Pancreas (tissue), 10 donors: ENCODE data around the gene VAMP7. TPM values are rescaled to one million over a fixed set of nuclear protein-coding genes. Genes with fewer than 3 reads are reported as not detected.
"Not testable (repeated sequence)": the region's sequence is repeated elsewhere in the genome, so short reads cannot be mapped to it uniquely, and the experiment has no call there.

Experiments
- ATAC-seq, 4 donors: fragments of 200-7000 bp; cut with Tn5 transposase; one replicate each; pipeline versions ENCODE4 v1.8.0 to v1.9.1; 2020; ENCODE audit warnings: mild to moderate bottlenecking in 4 of 4, moderate library complexity in 4 of 4
- DNase-seq, 6 donors: peaks; one replicate each; pipeline ENCODE4 v3.0.0-alpha.2; 2020
- FAIRE-seq: peaks from 2 replicates; lab custom pipeline; 2012; peaks lifted over from hg19 to GRCh38; lab: Jason Lieb, UNC
- H3K27ac ChIP-seq, 4 donors: fragments of 200-600 bp; sonication (generic); 1 replicate in 3 of 4; 2 replicates in 1 of 4; pipeline versions ENCODE4 v1.5.0 to v1.8.0; 2020
- H3K27me3 ChIP-seq, 4 donors: fragments of 200-600 bp; one replicate each; pipeline ENCODE4 v1.8.0; 2021
- H3K36me3 ChIP-seq, 3 donors: fragments of 200-600 bp; sonication (generic) in 1 of 3; one replicate each; pipeline versions ENCODE4 v1.5.0 to v1.8.0; 2020 to 2021
- H3K4me1 ChIP-seq, 3 donors: fragments of 200-600 bp; one replicate each; pipeline ENCODE4 v1.8.0; 2021
- H3K4me3 ChIP-seq, 4 donors: fragments of 200-600 bp; sonication (generic) in 2 of 4; one replicate each; pipeline versions ENCODE4 v1.5.0 to v1.8.0; 2020 to 2021
- H3K9me3 ChIP-seq, 4 donors: fragments of 200-600 bp; one replicate each; pipeline ENCODE4 v1.8.0; 2021
- CTCF ChIP-seq, 4 donors: fragments of 200-600 bp; sonication (generic) in 3 of 4; IDR thresholded peaks; one replicate each; pipeline versions ENCODE4 v1.5.0 to v1.8.0; 2021; ENCODE audit warnings: antibody characterized with exemption in 4 of 4
- WGBS, 2 donors: extraction: QIAGEN DNeasy Blood & Tissue Kit; methylation state at CpG; one replicate each; pipeline ENCODE4 v1.1.7; 2013; 5-methylcytosine and 5-hydroxymethylcytosine counted together
- intact Hi-C, 3 donors: fragments of 100-400 bp; cut with DNase I; formaldehyde crosslinking; loops; one replicate each; pipeline versions ENCODE4 v1.11.1 to v1.14.2; 2022
- polyA plus RNA-seq, 2 donors: library from polyadenylated mRNA; stranded (reverse); fragments of 200-250 nt; gene quantifications; one replicate each; pipeline ENCODE4 v1.2.3, GENCODE V29; 2013
- total RNA-seq, 6 donors: library from RNA; stranded (reverse); fragmentation: NEBNext Ultra II Directional in 4 of 6; extraction: Animal tissue kit (Norgen Biotek cat#: 25700) in 4 of 6; gene quantifications; one replicate each; pipeline versions ENCODE4 v1.2.1 to v1.2.4, GENCODE V29; 2021 to 2023
- donor health status: healthy with polysubstance abuse.
- donor health status: DM: no; HTN: no; CAD: no; lungs with moderate emphysema.
- donor health status: DM: no; HTN: no; CAD: no.
- donor health status: control.
- donor health status: control.
- donor health status: Bipolar disorder and iron deficiency.
- donor health status: DM: yes; HTN: yes; CAD: no.
- donor health status: DM: no; HTN: no; CAD: no.
- donor health status: DM: no; HTN: no; CAD: no.
- donor health status: DM: yes; HTN: yes; CAD: no.

The VAMP7 gene
- total and polyA plus RNA-seq, 8 donors: 7.0 to 16.4 (median 11.4) TPM

GRCh38 chrX:155899366-155899765 lies 18.2 kb downstream of the VAMP7 start:
- TF ChIP-seq CTCF (IDR thresholded peaks at IDR 0.05): no peak
- WGBS, 2 donors: 61 to 63% methylated on average over 3 of the region's 3 CpGs
- FAIRE-seq: no peak
- intact Hi-C loops: no loop called here
- DNase-seq: no peak
- Histone ChIP-seq H3K4me3 (no peak overlapping the region), H3K36me3 (peaks cover 0 to 5% (median 0%) of the 10 kb centered on the region in 3 donors), H3K9me3 (no peaks in the 10 kb centered on the region), H3K27ac (no peak overlapping the region), H3K4me1 (no peaks in the 10 kb centered on the region), H3K27me3 (no peaks in the 10 kb centered on the region)
- ATAC-seq: no peak

- no peaks in the 10 kb centered on the region for H3K9me3 ChIP-seq
- TF ChIP-seq CTCF (IDR thresholded peaks at IDR 0.05): no peak
- DNase-seq (no peak), ATAC-seq (no peak), FAIRE-seq (no peak)
- no peak overlapping the region for H3K4me3 ChIP-seq
- no peaks in the 10 kb centered on the region for H3K4me1 ChIP-seq
- H3K27ac ChIP-seq: no peak overlapping the region
- 62 to 77% methylated on average over 2 of the region's 2 CpGs for WGBS, 2 donors
- H3K27me3 ChIP-seq: no peaks in the 10 kb centered on the region
- H3K36me3 ChIP-seq: peaks cover 0 to 5% (median 0%) of the 10 kb centered on the region in 3 donors
- intact Hi-C loops: no loop called here
These were observed 19.6 kb downstream of the VAMP7 start for GRCh38 chrX:155900765-155901164.

GRCh38 chrX:155907661-155908060 lies 26.5 kb downstream of the VAMP7 start:
- H3K4me1 ChIP-seq, H3K27me3 ChIP-seq, H3K36me3 ChIP-seq, H3K27ac ChIP-seq, FAIRE-seq, H3K4me3 ChIP-seq, H3K9me3 ChIP-seq, DNase-seq, intact Hi-C loops, ATAC-seq: not testable (repeated sequence)
- WGBS, 2 donors: 90 to 92% methylated on average over 16 to 25 of the region's 26 CpGs

DNA sequence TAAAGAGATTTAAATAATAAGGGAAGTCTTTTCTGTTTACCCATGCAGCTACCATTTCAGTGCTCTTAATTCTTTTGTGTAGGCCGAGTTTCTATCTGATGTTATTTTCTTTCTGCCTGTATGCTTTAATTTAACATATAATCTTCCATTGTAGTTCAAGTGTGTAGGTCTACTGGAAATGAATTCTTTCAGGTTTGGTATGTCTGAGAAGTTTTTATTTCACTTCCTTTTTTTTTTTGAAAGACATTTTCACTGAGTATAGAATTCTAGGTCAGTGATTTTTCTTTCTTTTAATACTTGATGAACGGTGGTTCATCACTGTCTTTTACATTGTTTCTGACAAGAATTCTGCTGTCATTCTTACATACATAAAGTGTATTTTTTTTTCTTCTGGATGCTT lies 42.1 kb downstream of the VAMP7 start:
- FAIRE-seq: no peak
- Histone ChIP-seq H3K4me1 (no peaks in the 10 kb centered on the region), H3K27ac (no peak overlapping the region), H3K9me3 (no peaks in the 10 kb centered on the region), H3K36me3 (no peaks in the 10 kb centered on the region), H3K4me3 (no peak overlapping the region), H3K27me3 (no peaks in the 10 kb centered on the region)
- DNase-seq: no peak
- no peak for ATAC-seq
- TF ChIP-seq CTCF (IDR thresholded peaks at IDR 0.05): no peak
- intact Hi-C loops: no loop called here
- WGBS, 2 donors: 72 to 74% methylated on average over 2 of the region's 2 CpGs

GRCh38 chrX:155930852-155931618 lies 49.9 kb downstream of the VAMP7 start:
- intact Hi-C loops, H3K27me3 ChIP-seq, H3K27ac ChIP-seq, DNase-seq, H3K36me3 ChIP-seq, H3K4me3 ChIP-seq, H3K9me3 ChIP-seq, ATAC-seq, FAIRE-seq, H3K4me1 ChIP-seq: not testable (repeated sequence)
- 81 to 83% methylated on average over 7 of the region's 8 CpGs for WGBS, 2 donors

- H3K9me3 ChIP-seq: no peaks in the 10 kb centered on the region
- no peak for TF ChIP-seq CTCF (IDR thresholded peaks at IDR 0.05)
- no peaks in the 10 kb centered on the region for H3K27me3 ChIP-seq
- no peak overlapping the region for H3K4me3 ChIP-seq
- no peak overlapping the region for H3K27ac ChIP-seq
- H3K4me1 ChIP-seq: no peaks in the 10 kb centered on the region
- ATAC-seq (no peak), FAIRE-seq (no peak), DNase-seq (no peak)
- intact Hi-C loops: no loop called here
- no peaks in the 10 kb centered on the region for H3K36me3 ChIP-seq
These were observed 57.0 kb downstream of the VAMP7 start for GRCh38 chrX:155938132-155938531.
